CD14-positive monocyte (primary cell): Measurements from ENCODE around the gene NUP43. TPM values are rescaled to one million over a fixed set of nuclear protein-coding genes. Genes with fewer than 3 reads are reported as not detected.
"Not testable (repeated sequence)": the region's sequence is repeated elsewhere in the genome, so short reads cannot be mapped to it uniquely, and the experiment has no call there.

Experiments used
- DNase-seq, 3 donors: peaks; one replicate each; pipeline ENCODE4 v3.0.0-alpha.2; 2011 to 2022
- H2AFZ ChIP-seq: 2 replicates; pipeline ENCODE4 v1.6.0; 2012; ENCODE audit warnings: mild to moderate bottlenecking, low read depth, low read length, inconsistent platforms; ENCODE audit not compliant: insufficient read depth, poor library complexity, severe bottlenecking
- H3K27ac ChIP-seq, 2 donors: 1 replicate in 1 of 2; 2 replicates in 1 of 2; pipeline ENCODE4 v1.5.1; 2012 to 2013; ENCODE audit warnings: low read length in 2 of 2, control low read depth in 1 of 2, inconsistent platforms in 1 of 2, low read depth in 1 of 2, mild to moderate bottlenecking in 1 of 2
- H3K27me3 ChIP-seq, 2 donors: one replicate each; pipeline versions ENCODE4 v1.6.0 to v1.6.1; 2011 to 2013; ENCODE audit warnings: low read length in 2 of 2; ENCODE audit not compliant: control insufficient read depth in 2 of 2, insufficient read depth in 2 of 2
- H3K36me3 ChIP-seq, 2 donors: replicated peaks in 1 of 2; 1 replicate in 1 of 2; 2 replicates in 1 of 2; pipeline versions ENCODE4 v1.5.1 to v1.6.1; 2012 to 2013; ENCODE audit warnings: low read length in 2 of 2, control low read depth in 1 of 2, inconsistent platforms in 1 of 2, mild to moderate bottlenecking in 1 of 2; ENCODE audit not compliant: insufficient read depth in 2 of 2, control insufficient read depth in 1 of 2
- H3K4me1 ChIP-seq, 2 donors: 1 replicate in 1 of 2; 2 replicates in 1 of 2; pipeline versions ENCODE4 v1.5.1 to v1.6.1; 2012 to 2013; ENCODE audit warnings: low read length in 2 of 2, control low read depth in 1 of 2, inconsistent platforms in 1 of 2, mild to moderate bottlenecking in 1 of 2, moderate library complexity in 1 of 2; ENCODE audit not compliant: insufficient read depth in 2 of 2, control insufficient read depth in 1 of 2
- H3K4me2 ChIP-seq: replicated peaks from 2 replicates; pipeline ENCODE3; 2012; ENCODE audit warnings: low read length, moderate library complexity, mild to moderate bottlenecking; ENCODE audit not compliant: poor library complexity, severe bottlenecking; ENCODE audit errors: extremely low read depth
- H3K4me3 ChIP-seq, 3 experiments: fragments of 200-600 bp in 1 of 3; sonication (generic) in 1 of 3; replicated peaks in 1 of 3; 1 replicate in 2 of 3; 2 replicates in 1 of 3; pipeline ENCODE4 v1.5.1; 2011 to 2013; ENCODE audit warnings: low read length in 3 of 3, mild to moderate bottlenecking in 3 of 3, control low read depth in 2 of 3, low read depth in 2 of 3, inconsistent platforms in 1 of 3, moderate library complexity in 1 of 3
- H3K79me2 ChIP-seq: 2 replicates; pipeline ENCODE4 v1.6.0; 2012; ENCODE audit warnings: mild to moderate bottlenecking, control low read depth, inconsistent platforms, low read length, moderate library complexity; ENCODE audit not compliant: insufficient read depth
- H3K9ac ChIP-seq: 2 replicates; pipeline ENCODE4 v1.6.0; 2017; ENCODE audit warnings: low read length, mild to moderate bottlenecking; ENCODE audit not compliant: insufficient read depth, poor library complexity, severe bottlenecking
- H3K9me3 ChIP-seq, 2 donors: replicated peaks in 1 of 2; 1 replicate in 1 of 2; 2 replicates in 1 of 2; pipeline versions ENCODE4 v1.5.1 to v1.6.1; 2012 to 2013; ENCODE audit warnings: low read length in 2 of 2, control low read depth in 1 of 2; ENCODE audit not compliant: control insufficient read depth in 1 of 2, insufficient read depth in 1 of 2
- H4K20me1 ChIP-seq: 2 replicates; pipeline ENCODE4 v1.6.0; 2012; ENCODE audit warnings: mild to moderate bottlenecking, low read length, control low read depth, moderate library complexity; ENCODE audit not compliant: insufficient read depth
- H3K27ac Mint-ChIP-seq, 7 donors: one replicate each; pipeline ENCODE4 v1.8.0; 2020; ENCODE audit warnings: mild to moderate bottlenecking in 7 of 7, mixed read lengths in 7 of 7, moderate library complexity in 6 of 7, inconsistent platforms in 2 of 7
- H3K27me3 Mint-ChIP-seq, 3 donors: one replicate each; pipeline ENCODE4 v1.8.0; 2021 to 2022; ENCODE audit warnings: low read depth in 3 of 3, mild to moderate bottlenecking in 3 of 3, mixed read lengths in 3 of 3, moderate library complexity in 3 of 3, inconsistent platforms in 1 of 3
- H3K36me3 Mint-ChIP-seq, 2 donors: one replicate each; pipeline ENCODE4 v1.8.0; 2020; ENCODE audit warnings: mixed read lengths in 2 of 2, inconsistent platforms in 1 of 2, mild to moderate bottlenecking in 1 of 2
- H3K4me1 Mint-ChIP-seq: one replicate; pipeline ENCODE4 v1.8.0; 2020; ENCODE audit warnings: mild to moderate bottlenecking, mixed read lengths
- H3K4me3 Mint-ChIP-seq, 2 donors: one replicate each; pipeline ENCODE4 v1.8.0; 2020; ENCODE audit warnings: mild to moderate bottlenecking in 2 of 2, mixed read lengths in 2 of 2, moderate library complexity in 1 of 2
- H3K9me3 Mint-ChIP-seq, 7 donors: one replicate each; pipeline ENCODE4 v1.8.0; 2020 to 2022; ENCODE audit warnings: mixed read lengths in 7 of 7, mild to moderate bottlenecking in 6 of 7, moderate library complexity in 6 of 7, inconsistent platforms in 2 of 7
- WGBS: methylation state at CpG from one replicate; pipeline ENCODE4 v1.1.5; 2013; ENCODE audit warnings: missing lambda C conversion rate; ENCODE audit not compliant: insufficient coverage; 5-methylcytosine and 5-hydroxymethylcytosine counted together
- intact Hi-C, 2 donors: fragments of 100-400 bp; cut with micrococcal nuclease; formaldehyde crosslinking; loops; one replicate each; pipeline versions ENCODE4 v1.15.0 to v1.15.1; 2023
- polyA plus RNA-seq, 3 donors: library from polyadenylated mRNA; depleted of rRNA in 1 of 3; unstranded in 2 of 3; stranded (reverse) in 1 of 3; fragments of 300-500 nt in 2 of 3; fragments of >200 nt in 1 of 3; fragmentation: Illumina TruSeq in 2 of 3; gene quantifications; 1 replicate in 2 of 3; 2 replicates in 1 of 3; pipeline ENCODE4 v1.2.3, GENCODE V29; 2012 to 2021
- TF ChIP-seq, protein P1 (sequence below): fragments of 200-600 bp; IDR thresholded peaks from one replicate; pipeline ENCODE4 v1.8.0; 2022; ENCODE audit warnings: antibody characterized with exemption, mild to moderate bottlenecking

NUP43 gene
- polyA plus RNA-seq, 3 donors = 4.5 to 7.2 (median 6.9) TPM

DNA sequence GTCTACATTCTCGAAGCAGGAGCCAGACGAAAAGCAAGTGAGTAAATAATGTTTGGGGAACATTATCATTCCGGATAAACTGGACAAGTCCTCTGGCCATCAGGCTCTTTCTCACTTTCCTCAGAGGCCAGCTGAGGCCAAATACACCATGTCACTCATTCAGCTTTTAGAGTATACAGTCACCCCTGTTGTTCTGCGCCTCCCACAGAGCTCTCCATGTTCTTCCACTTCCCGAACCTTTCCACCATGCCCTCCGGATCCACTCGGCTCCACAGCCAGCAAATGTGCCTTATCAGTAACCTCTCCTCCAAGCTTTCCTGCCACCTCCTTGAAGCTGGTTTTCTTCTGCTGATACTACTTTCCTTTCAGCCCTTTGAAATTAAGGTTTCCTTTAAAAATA, 60.1 kb downstream of the NUP43 start:
- Mint-ChIP-seq H3K9me3 (peaks cover 0 to 4% (median 0%) of the 10 kb centered on the region in 7 donors), H3K4me1 (no peaks in the 10 kb centered on the region), H3K27me3 (peaks cover 0 to 1% (median 0%) of the 10 kb centered on the region in 3 donors), H3K27ac (peak overlapping the region in 3 of 7 donors; percentile 2 to 17 (median 12)), H3K4me3 (no peak overlapping the region), H3K36me3 (peaks cover 48 to 82% of the 10 kb centered on the region in 2 donors)
- no peak overlapping the region for H3K27ac ChIP-seq
- no peaks in the 10 kb centered on the region for H3K9me3 ChIP-seq
- no peak overlapping the region for H3K4me3 ChIP-seq
- no peaks in the 10 kb centered on the region for H3K4me1 ChIP-seq
- peaks cover 24% of the 10 kb centered on the region for H3K79me2 ChIP-seq
- H3K27me3 ChIP-seq = no peaks in the 10 kb centered on the region
- H2AFZ ChIP-seq = no peak overlapping the region
- no peak for DNase-seq
- TF ChIP-seq, protein P1, sequence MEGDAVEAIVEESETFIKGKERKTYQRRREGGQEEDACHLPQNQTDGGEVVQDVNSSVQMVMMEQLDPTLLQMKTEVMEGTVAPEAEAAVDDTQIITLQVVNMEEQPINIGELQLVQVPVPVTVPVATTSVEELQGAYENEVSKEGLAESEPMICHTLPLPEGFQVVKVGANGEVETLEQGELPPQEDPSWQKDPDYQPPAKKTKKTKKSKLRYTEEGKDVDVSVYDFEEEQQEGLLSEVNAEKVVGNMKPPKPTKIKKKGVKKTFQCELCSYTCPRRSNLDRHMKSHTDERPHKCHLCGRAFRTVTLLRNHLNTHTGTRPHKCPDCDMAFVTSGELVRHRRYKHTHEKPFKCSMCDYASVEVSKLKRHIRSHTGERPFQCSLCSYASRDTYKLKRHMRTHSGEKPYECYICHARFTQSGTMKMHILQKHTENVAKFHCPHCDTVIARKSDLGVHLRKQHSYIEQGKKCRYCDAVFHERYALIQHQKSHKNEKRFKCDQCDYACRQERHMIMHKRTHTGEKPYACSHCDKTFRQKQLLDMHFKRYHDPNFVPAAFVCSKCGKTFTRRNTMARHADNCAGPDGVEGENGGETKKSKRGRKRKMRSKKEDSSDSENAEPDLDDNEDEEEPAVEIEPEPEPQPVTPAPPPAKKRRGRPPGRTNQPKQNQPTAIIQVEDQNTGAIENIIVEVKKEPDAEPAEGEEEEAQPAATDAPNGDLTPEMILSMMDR = no peak
- 93% methylated on average over 5 of the region's 7 CpGs for WGBS
- peaks cover 74% of the 10 kb centered on the region for H4K20me1 ChIP-seq
- intact Hi-C loops = no loop called here
- no peak overlapping the region for H3K4me2 ChIP-seq
- no peak overlapping the region for H3K9ac ChIP-seq
- peaks cover 45 to 81% of the 10 kb centered on the region in 2 donors for H3K36me3 ChIP-seq

DNA sequence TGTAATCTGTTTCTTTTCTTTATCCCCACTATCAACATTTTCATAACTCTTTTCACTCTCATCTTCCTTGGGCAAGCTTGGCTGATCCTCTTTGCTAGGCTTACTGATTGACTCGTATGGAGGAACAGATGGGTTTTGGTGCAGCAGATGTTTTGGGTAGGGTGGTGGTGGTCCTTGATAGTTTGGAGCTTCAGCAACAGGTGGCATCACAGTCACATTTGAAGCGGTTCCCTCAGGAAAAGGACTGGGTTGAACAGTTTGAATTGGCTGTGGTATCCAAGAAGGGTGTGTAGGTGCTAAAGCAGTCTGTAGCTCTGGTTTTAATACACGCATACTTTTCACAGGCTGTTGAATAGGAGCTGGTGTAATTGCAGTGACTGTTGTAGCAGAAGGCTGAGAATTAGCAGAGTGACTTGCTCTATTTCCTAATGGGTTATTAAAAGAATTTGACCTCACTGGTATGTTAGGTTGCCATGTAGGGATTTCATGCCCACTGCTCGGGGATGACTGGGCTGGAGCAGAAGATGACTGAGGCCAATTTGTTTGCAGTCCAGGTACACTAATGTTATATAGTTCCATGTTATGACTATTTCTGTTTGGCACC, 63.0 kb downstream of the NUP43 start:
- H3K4me2 ChIP-seq = no peak overlapping the region
- Mint-ChIP-seq H3K9me3 (peaks cover 0 to 4% (median 0%) of the 10 kb centered on the region in 7 donors), H3K36me3 (peaks cover 46 to 75% of the 10 kb centered on the region in 2 donors), H3K4me1 (no peaks in the 10 kb centered on the region), H3K4me3 (no peak overlapping the region), H3K27me3 (peaks cover 0 to 1% (median 0%) of the 10 kb centered on the region in 3 donors), H3K27ac (peak overlapping the region in 1 of 7 donors; percentile 9)
- WGBS = 97% methylated on average over 3 of the region's 4 CpGs
- intact Hi-C loops = no loop called here
- no peaks in the 10 kb centered on the region for H3K9me3 ChIP-seq
- H3K27me3 ChIP-seq = no peaks in the 10 kb centered on the region
- no peak overlapping the region for H3K27ac ChIP-seq
- no peak for DNase-seq
- H4K20me1 ChIP-seq = peaks cover 51% of the 10 kb centered on the region
- TF ChIP-seq, protein P1 = no peak
- no peak overlapping the region for H3K9ac ChIP-seq
- no peak overlapping the region for H2AFZ ChIP-seq
- H3K4me3 ChIP-seq = no peak overlapping the region
- H3K36me3 ChIP-seq = peaks cover 43 to 82% of the 10 kb centered on the region in 2 donors
- no peaks in the 10 kb centered on the region for H3K4me1 ChIP-seq
- peaks cover 8% of the 10 kb centered on the region for H3K79me2 ChIP-seq

DNA sequence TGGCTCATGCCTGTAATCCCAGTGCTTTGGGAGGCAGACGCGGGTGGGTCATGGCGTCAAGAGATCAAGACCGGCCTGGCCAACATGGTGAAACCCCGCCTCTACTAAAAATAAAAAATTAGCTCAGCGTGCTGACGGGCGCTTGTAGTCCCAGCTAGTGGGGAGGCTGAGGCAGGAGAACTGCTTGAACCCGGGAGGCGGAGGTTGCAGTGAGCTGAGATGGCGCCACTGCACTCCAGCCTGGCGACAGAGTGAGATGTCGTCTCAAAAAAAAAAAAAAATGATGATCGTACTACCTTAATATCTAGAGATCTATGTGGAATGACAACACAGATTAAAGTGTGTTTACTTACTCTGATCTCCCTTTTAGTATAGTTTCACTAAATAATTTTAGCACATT, 64.5 kb downstream of the NUP43 start:
- H4K20me1 ChIP-seq = peaks cover 40% of the 10 kb centered on the region
- H3K4me3 ChIP-seq, H3K27ac Mint-ChIP-seq, DNase-seq, H3K4me2 ChIP-seq, intact Hi-C loops, H3K9me3 ChIP-seq, H3K27ac ChIP-seq, H3K27me3 Mint-ChIP-seq, H2AFZ ChIP-seq, H3K4me3 Mint-ChIP-seq, H3K27me3 ChIP-seq, H3K79me2 ChIP-seq, H3K9me3 Mint-ChIP-seq, H3K4me1 Mint-ChIP-seq, H3K9ac ChIP-seq, H3K4me1 ChIP-seq: not testable (repeated sequence)
- peaks cover 41 to 85% of the 10 kb centered on the region in 2 donors for H3K36me3 ChIP-seq
- 100% methylated on average over 6 of the region's 14 CpGs for WGBS
- H3K36me3 Mint-ChIP-seq = peaks cover 51 to 76% of the 10 kb centered on the region in 2 donors
